Neuronal stem cell (in vitro differentiated cells): ENCODE results near the gene ADGRG3.

ENCODE experiments used
- DNase-seq: peaks from one replicate; pipeline ENCODE4 v3.0.0-alpha.2; 2013; ENCODE audit warnings: low spot score
- H2AFZ ChIP-seq: one replicate; pipeline ENCODE4 v1.6.1; 2013; ENCODE audit warnings: mild to moderate bottlenecking, low read length, inconsistent platforms
- H2AK5ac ChIP-seq: 2 replicates; pipeline ENCODE4 v1.6.1; 2013; ENCODE audit warnings: low read depth, mild to moderate bottlenecking, inconsistent platforms, low read length, moderate library complexity, mixed read lengths
- H2BK120ac ChIP-seq: 2 replicates; pipeline ENCODE4 v1.6.1; 2013; ENCODE audit warnings: low read depth, mild to moderate bottlenecking, inconsistent platforms, low read length, moderate library complexity, mixed read lengths
- H2BK12ac ChIP-seq: one replicate; pipeline ENCODE4 v1.6.1; 2013; ENCODE audit warnings: low read length, inconsistent platforms
- H2BK15ac ChIP-seq: 2 replicates; pipeline ENCODE4 v1.6.1; 2013; ENCODE audit warnings: mild to moderate bottlenecking, low read length, inconsistent platforms, mixed read lengths
- H2BK5ac ChIP-seq: one replicate; pipeline ENCODE4 v1.6.1; 2013; ENCODE audit warnings: inconsistent platforms, mild to moderate bottlenecking, low read length, moderate library complexity
- H3K14ac ChIP-seq: one replicate; pipeline ENCODE4 v1.6.1; 2013; ENCODE audit warnings: low read length, inconsistent platforms
- H3K18ac ChIP-seq: 2 replicates; pipeline ENCODE4 v1.6.1; 2013; ENCODE audit warnings: low read length, inconsistent platforms
- H3K23ac ChIP-seq: 2 replicates; pipeline ENCODE4 v1.6.1; 2013; ENCODE audit warnings: low read depth, mild to moderate bottlenecking, mixed read lengths, low read length, inconsistent platforms; ENCODE audit not compliant: poor library complexity
- H3K27ac ChIP-seq: replicated peaks from 3 replicates; pipeline ENCODE4 v1.5.1; 2013; ENCODE audit warnings: low read length, inconsistent platforms
- H3K27me3 ChIP-seq, 3 experiments: 2 replicates each; pipeline ENCODE4 v1.6.1; 2013; ENCODE audit warnings: low read length in 3 of 3, mild to moderate bottlenecking in 2 of 3, inconsistent platforms in 1 of 3, low read depth in 1 of 3, mixed read lengths in 1 of 3, moderate library complexity in 1 of 3; ENCODE audit not compliant: control insufficient read depth in 3 of 3, insufficient read depth in 3 of 3
- H3K36me3 ChIP-seq, 2 donors: replicated peaks in 1 of 2; 2 replicates each; pipeline ENCODE4 v1.6.1; 2013; ENCODE audit warnings: low read length in 2 of 2; ENCODE audit not compliant: control insufficient read depth in 2 of 2, insufficient read depth in 2 of 2
- H3K4ac ChIP-seq: 2 replicates; pipeline ENCODE4 v1.6.1; 2013; ENCODE audit warnings: inconsistent platforms, mild to moderate bottlenecking, low read length, moderate library complexity
- H3K4me1 ChIP-seq, 2 donors: 1 replicate in 1 of 2; 2 replicates in 1 of 2; pipeline ENCODE4 v1.6.1; 2013; ENCODE audit warnings: low read length in 2 of 2, low read depth in 1 of 2; ENCODE audit not compliant: control insufficient read depth in 2 of 2, insufficient read depth in 1 of 2
- H3K4me2 ChIP-seq: one replicate; pipeline ENCODE4 v1.6.1; 2013; ENCODE audit warnings: mild to moderate bottlenecking, low read length, inconsistent platforms; ENCODE audit not compliant: insufficient read depth, poor library complexity, severe bottlenecking
- H3K4me3 ChIP-seq, 2 donors: 2 replicates each; pipeline ENCODE4 v1.5.1; 2013; ENCODE audit warnings: low read length in 2 of 2, mild to moderate bottlenecking in 2 of 2, inconsistent platforms in 1 of 2, moderate library complexity in 1 of 2
- H3K79me1 ChIP-seq: one replicate; pipeline ENCODE4 v1.6.1; 2013; ENCODE audit warnings: low read depth, mild to moderate bottlenecking, inconsistent platforms, low read length, moderate library complexity
- H3K9ac ChIP-seq: one replicate; pipeline ENCODE4 v1.6.1; 2013; ENCODE audit warnings: mild to moderate bottlenecking, low read depth, low read length, inconsistent platforms; ENCODE audit not compliant: poor library complexity
- H3K9me3 ChIP-seq, 2 donors: replicated peaks in 1 of 2; 2 replicates each; pipeline versions ENCODE3 to v1.6.1; 2013; ENCODE audit warnings: low read length in 2 of 2, mild to moderate bottlenecking in 2 of 2, inconsistent platforms in 1 of 2, low read depth in 1 of 2, mixed read lengths in 1 of 2, moderate library complexity in 1 of 2; ENCODE audit not compliant: control insufficient read depth in 2 of 2, insufficient read depth in 1 of 2
- H4K8ac ChIP-seq: one replicate; pipeline ENCODE4 v1.6.1; 2013; ENCODE audit warnings: low read depth, mild to moderate bottlenecking, inconsistent platforms, low read length, moderate library complexity
- H4K91ac ChIP-seq: one replicate; pipeline ENCODE4 v1.6.1; 2013; ENCODE audit warnings: low read length, low read depth, mild to moderate bottlenecking, inconsistent platforms; ENCODE audit not compliant: poor library complexity
- WGBS, 2 donors: extraction: QIAGEN DNeasy Blood & Tissue Kit; methylation state at CpG; one replicate each; pipeline ENCODE4 v1.1.7; 2013; ENCODE audit warnings: missing lambda C conversion rate in 2 of 2, mixed read lengths in 1 of 2; ENCODE audit not compliant: insufficient read length in 2 of 2, insufficient replicate concordance in 1 of 2; ENCODE audit errors: extremely low coverage in 2 of 2; 5-methylcytosine and 5-hydroxymethylcytosine counted together

ADGRG3 gene

GRCh38 chr16:57725554-57725953, 57.4 kb downstream of the ADGRG3 start:
- Histone ChIP-seq H2BK15ac (no peak overlapping the region), H3K79me1 (no peaks in the 10 kb centered on the region), H4K8ac (no peak overlapping the region), H3K9me3 (peaks cover 0 to 2% of the 10 kb centered on the region in 2 donors), H2BK5ac (no peak overlapping the region), H3K36me3 (no peaks in the 10 kb centered on the region), H3K27ac (no peak overlapping the region), H2AFZ (no peak overlapping the region), H3K4me3 (no peak overlapping the region), H3K4me1 (peaks cover 0 to 3% of the 10 kb centered on the region in 2 donors), H3K18ac (no peak overlapping the region), H3K4me2 (no peak overlapping the region), H2BK12ac (no peak overlapping the region), H3K14ac (no peak overlapping the region), H3K9ac (no peak overlapping the region), H3K27me3 (no peaks in the 10 kb centered on the region), H4K91ac (no peak overlapping the region), H2AK5ac (no peak overlapping the region), H2BK120ac (no peak overlapping the region), H3K23ac (peak overlapping the region; percentile 3), H3K4ac (no peak overlapping the region)
- no CpG with 5 or more reads among the region's 5 CpGs for WGBS, 2 donors
- DNase-seq = no peak

DNA sequence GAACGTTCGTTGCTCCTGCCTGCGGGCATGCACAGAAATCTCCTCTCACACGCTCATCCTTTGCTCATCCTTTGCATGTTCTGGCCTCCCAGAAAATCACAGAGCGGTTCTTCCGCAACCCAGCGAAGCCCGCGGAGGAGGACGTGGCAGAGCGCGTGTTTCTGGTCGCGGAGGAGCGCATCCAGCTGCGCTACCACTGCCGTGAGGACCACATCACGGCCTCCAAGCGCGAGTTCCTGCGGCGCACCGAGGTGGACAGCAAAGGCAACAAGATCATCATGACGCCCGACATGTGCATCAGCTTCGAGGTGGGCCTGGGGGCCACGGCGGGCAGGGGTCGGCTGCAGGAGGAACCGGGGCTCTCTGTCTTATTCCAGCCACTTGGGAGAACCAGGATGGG, 57.9 kb downstream of the ADGRG3 start:
- no peaks in the 10 kb centered on the region for H3K27me3 ChIP-seq
- no peak overlapping the region for H3K14ac ChIP-seq
- no peak overlapping the region for H2BK120ac ChIP-seq
- no peaks in the 10 kb centered on the region for H3K79me1 ChIP-seq
- peak overlapping the region; percentile 31 for H3K18ac ChIP-seq
- no peak overlapping the region for H2AFZ ChIP-seq
- H2AK5ac ChIP-seq = no peak overlapping the region
- H3K36me3 ChIP-seq = no peaks in the 10 kb centered on the region
- no peak overlapping the region for H2BK5ac ChIP-seq
- H3K23ac ChIP-seq = peak overlapping the region; percentile 3
- H3K27ac ChIP-seq = no peak overlapping the region
- H3K9me3 ChIP-seq = peaks cover 0 to 2% of the 10 kb centered on the region in 2 donors
- H3K4me2 ChIP-seq = no peak overlapping the region
- H2BK15ac ChIP-seq = no peak overlapping the region
- H4K8ac ChIP-seq = no peak overlapping the region
- no peak overlapping the region for H3K4me3 ChIP-seq
- H3K4ac ChIP-seq = no peak overlapping the region
- no peak for DNase-seq
- H4K91ac ChIP-seq = no peak overlapping the region
- peak overlapping the region; percentile 76 for H2BK12ac ChIP-seq
- H3K9ac ChIP-seq = no peak overlapping the region
- no CpG with 5 or more reads among the region's 30 CpGs for WGBS, 2 donors
- peaks cover 0 to 3% of the 10 kb centered on the region in 2 donors for H3K4me1 ChIP-seq

DNA sequence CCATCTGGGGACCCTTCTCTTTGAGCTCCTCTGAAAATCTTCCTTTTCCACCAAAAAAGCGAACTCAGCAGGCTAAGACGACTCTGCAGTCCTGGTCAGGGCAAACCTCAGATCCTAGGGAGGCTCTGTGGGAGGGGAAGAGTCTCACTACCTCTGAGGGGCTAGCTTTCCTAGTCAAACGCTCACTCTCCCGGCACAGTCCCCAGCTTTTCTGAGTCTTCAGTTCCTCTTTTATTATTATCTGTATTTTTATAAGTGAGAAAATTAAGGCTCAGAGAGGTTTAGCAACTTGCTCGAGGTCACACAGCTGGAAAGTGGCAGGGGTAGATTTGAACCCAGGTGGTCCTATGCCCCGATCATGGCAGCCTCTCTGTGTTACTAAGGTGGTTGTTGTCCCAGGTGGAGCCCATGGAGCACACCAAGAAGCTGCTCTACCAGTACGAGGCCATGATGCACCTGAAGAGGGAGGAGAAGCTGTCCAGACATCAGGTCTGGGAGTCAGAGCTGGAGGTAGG, 58.4 kb downstream of the ADGRG3 start:
- Histone ChIP-seq H2BK15ac (no peak overlapping the region), H3K4me1 (peaks cover 0 to 3% of the 10 kb centered on the region in 2 donors), H3K4ac (no peak overlapping the region), H4K8ac (no peak overlapping the region), H3K36me3 (no peaks in the 10 kb centered on the region), H3K14ac (no peak overlapping the region), H3K9me3 (peaks cover 0 to 2% of the 10 kb centered on the region in 2 donors), H2BK120ac (no peak overlapping the region), H3K9ac (no peak overlapping the region), H3K27me3 (no peaks in the 10 kb centered on the region), H3K27ac (no peak overlapping the region), H3K4me3 (no peak overlapping the region), H2BK12ac (no peak overlapping the region), H2AK5ac (no peak overlapping the region), H3K4me2 (no peak overlapping the region), H2BK5ac (no peak overlapping the region), H2AFZ (no peak overlapping the region), H4K91ac (no peak overlapping the region), H3K79me1 (no peaks in the 10 kb centered on the region), H3K23ac (no peak overlapping the region), H3K18ac (no peak overlapping the region)
- WGBS, 2 donors = no CpG with 5 or more reads among the region's 7 CpGs
- DNase-seq = no peak

DNA sequence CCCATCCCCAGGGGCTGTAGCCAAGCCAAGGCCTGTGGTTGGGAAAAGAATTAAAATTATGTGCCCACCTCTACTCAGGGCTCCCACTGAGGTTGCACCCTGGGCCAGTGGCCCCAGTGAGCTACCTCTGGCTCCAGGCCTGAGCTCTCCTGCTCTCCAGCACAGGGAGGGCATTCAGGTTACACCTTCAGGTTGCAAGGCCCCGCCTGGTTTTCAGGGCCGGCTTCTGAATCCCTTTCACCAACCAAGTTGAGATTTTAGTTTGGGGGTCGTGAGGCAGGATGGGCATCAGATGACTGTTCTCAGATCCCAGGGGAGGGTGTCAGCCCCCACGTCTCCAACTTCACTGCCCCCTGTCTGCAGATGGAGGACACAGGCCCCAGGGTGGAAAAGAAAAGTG, 59.5 kb downstream of the ADGRG3 start:
- Histone ChIP-seq H4K8ac (no peak overlapping the region), H2AFZ (no peak overlapping the region), H3K4me1 (peaks cover 0 to under 1% of the 10 kb centered on the region in 2 donors), H3K18ac (no peak overlapping the region), H3K36me3 (no peaks in the 10 kb centered on the region), H4K91ac (no peak overlapping the region), H3K23ac (no peak overlapping the region), H2BK120ac (no peak overlapping the region), H3K9ac (peak overlapping the region; percentile 22), H3K9me3 (peaks cover 0 to 2% of the 10 kb centered on the region in 2 donors), H3K4me2 (no peak overlapping the region), H3K4me3 (no peak overlapping the region), H2BK5ac (no peak overlapping the region), H3K79me1 (no peaks in the 10 kb centered on the region), H3K27ac (no peak overlapping the region), H2BK12ac (no peak overlapping the region), H3K27me3 (no peaks in the 10 kb centered on the region), H3K4ac (no peak overlapping the region), H2BK15ac (no peak overlapping the region), H2AK5ac (peak overlapping the region; percentile 30), H3K14ac (no peak overlapping the region)
- no peak for DNase-seq
- WGBS, 2 donors = no CpG with 5 or more reads among the region's 4 CpGs
